Nephron progenitor cell (in vitro differentiated cells): ENCODE data around the gene LTB4R2.

Source experiments
- DNase-seq: peaks from one replicate; pipeline ENCODE4 v3.0.0; 2021
- H3K27ac Mint-ChIP-seq: 2 replicates; pipeline ENCODE4 v1.8.0; 2021; ENCODE audit warnings: mild to moderate bottlenecking, moderate library complexity, mixed read lengths
- H3K27me3 Mint-ChIP-seq: 2 replicates; pipeline ENCODE4 v1.8.0; 2021; ENCODE audit warnings: mild to moderate bottlenecking, low read depth, mixed read lengths; ENCODE audit not compliant: poor library complexity
- H3K36me3 Mint-ChIP-seq: 2 replicates; pipeline ENCODE4 v1.8.0; 2021; ENCODE audit warnings: low read depth, mixed read lengths
- H3K4me1 Mint-ChIP-seq: 2 replicates; pipeline ENCODE4 v1.8.0; 2021; ENCODE audit warnings: mixed read lengths
- H3K4me3 Mint-ChIP-seq: 2 replicates; pipeline ENCODE4 v1.8.0; 2021; ENCODE audit warnings: mild to moderate bottlenecking, moderate library complexity, mixed read lengths
- H3K9me3 Mint-ChIP-seq: 2 replicates; pipeline ENCODE4 v1.8.0; 2021; ENCODE audit warnings: mild to moderate bottlenecking, moderate library complexity, mixed read lengths
- TF ChIP-seq, protein P1 (sequence below): fragments of 200-600 bp; sonication (generic); IDR thresholded peaks from 2 replicates; pipeline ENCODE4 v1.5.0; 2021; ENCODE audit warnings: antibody characterized with exemption

LTB4R2 gene

DNA sequence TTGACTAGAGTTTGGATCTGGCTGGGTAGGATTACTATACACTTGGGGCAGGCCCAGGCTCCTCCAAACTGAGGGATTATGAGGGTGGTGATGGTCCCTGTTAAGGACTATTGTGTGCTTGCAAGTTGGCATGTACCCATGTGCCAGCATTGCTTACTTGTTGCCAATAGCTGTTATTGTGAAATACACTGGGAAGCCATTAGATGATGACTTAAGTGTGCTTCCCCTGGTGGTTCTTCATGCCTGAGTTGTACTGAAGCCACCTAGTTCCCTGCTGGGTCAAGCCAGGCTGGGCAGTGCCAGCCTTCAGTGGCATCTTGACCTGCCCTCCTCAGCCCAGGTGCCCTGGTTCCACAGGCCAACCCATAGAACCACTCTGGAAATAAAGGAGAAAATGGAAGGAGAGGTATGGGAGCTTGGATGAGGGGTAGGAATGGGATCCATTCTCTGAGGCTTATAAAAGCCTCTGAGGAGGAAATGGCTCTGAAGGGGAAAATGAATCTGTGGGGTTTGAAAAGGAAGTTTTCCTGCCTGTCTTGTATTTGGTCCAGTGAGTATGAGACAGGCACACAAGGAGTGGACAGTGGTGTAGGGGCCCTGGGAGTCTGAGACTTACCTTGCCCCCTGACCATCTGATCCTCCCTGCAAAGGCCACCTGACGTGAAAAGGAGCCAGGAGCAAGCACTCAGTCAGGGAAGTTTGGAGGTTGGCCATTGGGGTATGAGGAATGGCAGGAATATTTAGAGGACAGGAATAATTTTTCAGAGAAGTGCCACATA, 2.1 kb downstream of the LTB4R2 start:
- no peaks in the 10 kb centered on the region for H3K9me3 Mint-ChIP-seq
- TF ChIP-seq, protein P1, sequence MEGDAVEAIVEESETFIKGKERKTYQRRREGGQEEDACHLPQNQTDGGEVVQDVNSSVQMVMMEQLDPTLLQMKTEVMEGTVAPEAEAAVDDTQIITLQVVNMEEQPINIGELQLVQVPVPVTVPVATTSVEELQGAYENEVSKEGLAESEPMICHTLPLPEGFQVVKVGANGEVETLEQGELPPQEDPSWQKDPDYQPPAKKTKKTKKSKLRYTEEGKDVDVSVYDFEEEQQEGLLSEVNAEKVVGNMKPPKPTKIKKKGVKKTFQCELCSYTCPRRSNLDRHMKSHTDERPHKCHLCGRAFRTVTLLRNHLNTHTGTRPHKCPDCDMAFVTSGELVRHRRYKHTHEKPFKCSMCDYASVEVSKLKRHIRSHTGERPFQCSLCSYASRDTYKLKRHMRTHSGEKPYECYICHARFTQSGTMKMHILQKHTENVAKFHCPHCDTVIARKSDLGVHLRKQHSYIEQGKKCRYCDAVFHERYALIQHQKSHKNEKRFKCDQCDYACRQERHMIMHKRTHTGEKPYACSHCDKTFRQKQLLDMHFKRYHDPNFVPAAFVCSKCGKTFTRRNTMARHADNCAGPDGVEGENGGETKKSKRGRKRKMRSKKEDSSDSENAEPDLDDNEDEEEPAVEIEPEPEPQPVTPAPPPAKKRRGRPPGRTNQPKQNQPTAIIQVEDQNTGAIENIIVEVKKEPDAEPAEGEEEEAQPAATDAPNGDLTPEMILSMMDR = no peak
- H3K27me3 Mint-ChIP-seq = peaks cover 16% of the 10 kb centered on the region
- peaks cover 17% of the 10 kb centered on the region for H3K4me1 Mint-ChIP-seq
- no peak overlapping the region for H3K27ac Mint-ChIP-seq
- H3K36me3 Mint-ChIP-seq = peaks cover 12% of the 10 kb centered on the region
- DNase-seq = no peak
- no peak overlapping the region for H3K4me3 Mint-ChIP-seq

DNA sequence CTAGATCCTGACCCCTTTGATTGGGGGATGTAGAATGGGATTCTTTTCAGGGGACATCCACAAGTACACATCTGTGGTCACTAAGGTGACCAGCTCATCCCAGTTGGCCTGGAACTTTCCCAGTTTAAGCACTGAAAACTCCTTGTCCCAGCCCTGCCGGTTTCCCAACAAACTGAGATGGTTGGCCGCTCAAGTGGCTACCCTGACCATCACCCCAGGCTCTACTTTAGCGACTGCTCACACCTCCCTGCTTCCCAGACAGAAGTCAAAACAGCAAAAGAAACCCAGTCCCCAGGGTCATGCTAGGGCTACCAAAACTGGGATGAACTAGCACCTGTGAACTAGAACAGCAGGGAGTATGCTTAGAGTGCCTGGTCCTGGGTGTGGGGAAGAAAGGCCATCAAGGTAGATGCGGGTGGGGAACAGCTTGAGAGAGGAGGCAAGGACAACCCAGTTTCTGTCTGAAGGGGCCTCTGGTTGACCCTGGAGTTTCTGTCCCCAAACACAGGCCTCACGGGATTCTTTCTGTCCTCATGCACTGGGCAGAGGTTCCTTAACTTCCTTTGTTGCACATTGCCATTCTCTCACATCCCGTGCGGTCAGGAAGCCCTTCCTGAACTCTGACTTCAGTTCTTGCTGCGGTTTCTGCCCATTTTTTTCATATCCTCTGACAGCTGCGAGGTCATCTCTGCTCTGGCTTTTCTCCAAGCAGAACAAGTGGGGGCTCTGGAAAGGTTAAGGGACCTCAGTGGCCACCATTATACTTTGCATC, 3.0 kb downstream of the LTB4R2 start:
- Mint-ChIP-seq H3K36me3 (peaks cover 12% of the 10 kb centered on the region), H3K27me3 (peaks cover 19% of the 10 kb centered on the region), H3K4me3 (no peak overlapping the region), H3K27ac (peak overlapping the region; percentile 24), H3K9me3 (no peaks in the 10 kb centered on the region), H3K4me1 (peaks cover 15% of the 10 kb centered on the region)
- TF ChIP-seq, protein P1 = no peak
- no peak for DNase-seq

DNA sequence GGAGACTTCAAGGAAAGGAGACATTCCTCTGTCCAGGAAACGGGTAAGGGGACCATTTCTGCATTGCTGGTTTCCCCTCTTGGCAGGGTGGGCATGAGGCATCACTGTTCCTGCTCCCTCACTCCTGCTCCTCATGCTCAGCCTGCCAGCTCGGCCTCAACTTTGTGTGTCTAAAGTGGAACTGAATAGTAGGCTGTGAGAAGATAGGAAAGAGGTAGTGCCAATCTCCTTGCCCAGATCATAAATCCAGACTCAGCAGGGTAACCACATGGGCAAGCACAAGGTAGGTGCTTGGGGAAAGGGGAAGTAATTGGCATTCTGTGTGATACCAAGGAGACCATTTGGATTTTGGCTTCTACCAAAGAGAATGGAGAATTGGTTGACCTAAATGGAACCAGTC, 4.0 kb downstream of the LTB4R2 start:
- Mint-ChIP-seq H3K36me3 (peaks cover 10% of the 10 kb centered on the region), H3K4me1 (peaks cover 12% of the 10 kb centered on the region), H3K27me3 (peaks cover 29% of the 10 kb centered on the region), H3K27ac (no peak overlapping the region), H3K9me3 (no peaks in the 10 kb centered on the region), H3K4me3 (no peak overlapping the region)
- TF ChIP-seq, protein P1 = no peak
- no peak for DNase-seq

DNA sequence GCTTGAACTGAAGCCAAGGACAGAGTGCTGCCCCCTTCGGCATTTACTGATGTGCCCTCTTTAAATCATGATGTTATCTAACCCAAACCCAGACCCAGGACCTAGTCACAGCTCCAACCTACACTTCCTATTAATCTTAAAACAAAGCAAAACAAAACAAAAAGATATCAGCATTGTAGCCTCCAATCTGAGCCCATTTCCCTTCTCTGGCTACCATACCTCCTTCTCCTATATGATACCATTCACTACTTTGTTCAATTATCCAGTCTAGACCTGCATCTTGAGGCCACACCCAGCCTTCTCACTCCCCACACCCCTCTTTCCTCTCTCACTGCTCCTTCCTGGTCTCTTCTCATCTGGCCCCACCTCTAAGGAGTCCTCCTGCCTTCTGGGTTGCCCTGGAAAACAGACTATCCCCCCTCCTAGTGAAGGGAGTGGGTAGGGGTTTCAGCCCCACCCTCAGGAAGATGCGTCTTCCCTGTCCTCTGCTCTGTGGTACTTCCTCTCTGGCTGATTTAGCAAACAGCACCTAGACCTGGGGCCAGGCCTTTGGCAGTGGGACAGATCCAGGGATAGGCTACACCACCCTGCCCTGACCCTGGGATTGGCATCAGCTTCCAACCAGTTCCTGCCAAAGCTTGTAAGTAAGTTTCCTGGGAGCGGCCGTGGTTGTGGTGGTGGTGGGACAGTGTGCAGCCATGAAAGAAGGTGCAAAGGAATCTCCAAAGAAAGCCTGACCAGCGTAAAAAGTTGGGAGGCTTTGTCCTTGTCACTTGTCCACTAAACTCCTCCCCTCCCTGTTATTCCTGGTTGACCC, 4.6 kb downstream of the LTB4R2 start:
- Mint-ChIP-seq H3K4me3 (no peak overlapping the region), H3K27me3 (peaks cover 36% of the 10 kb centered on the region), H3K27ac (no peak overlapping the region), H3K36me3 (peaks cover 8% of the 10 kb centered on the region), H3K9me3 (no peaks in the 10 kb centered on the region), H3K4me1 (peaks cover 17% of the 10 kb centered on the region)
- no peak for DNase-seq
- TF ChIP-seq, protein P1 = no peak

DNA sequence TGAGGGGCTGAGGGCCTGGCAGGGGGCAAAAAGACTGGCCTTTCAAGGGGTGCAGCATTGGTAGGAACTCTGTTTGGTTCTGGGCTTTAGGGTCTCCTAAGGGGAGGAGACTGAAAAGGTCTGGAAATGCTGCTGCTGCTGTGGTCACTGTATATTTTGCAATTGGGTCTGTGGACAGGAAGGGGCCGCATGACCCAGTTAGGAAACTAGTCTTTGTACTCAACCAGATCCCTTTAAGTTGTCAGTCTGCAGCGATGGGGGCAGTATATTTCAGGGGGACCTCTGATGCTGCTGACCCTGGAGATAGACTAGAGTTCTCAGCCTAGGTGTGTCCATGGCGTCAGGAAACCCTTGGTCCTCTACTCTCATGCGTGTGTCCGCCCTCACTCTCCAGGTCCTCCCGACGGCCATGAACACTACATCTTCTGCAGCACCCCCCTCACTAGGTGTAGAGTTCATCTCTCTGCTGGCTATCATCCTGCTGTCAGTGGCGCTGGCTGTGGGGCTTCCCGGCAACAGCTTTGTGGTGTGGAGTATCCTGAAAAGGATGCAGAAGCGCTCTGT, 5.4 kb downstream of the LTB4R2 start:
- Mint-ChIP-seq H3K4me1 (peaks cover 24% of the 10 kb centered on the region), H3K27me3 (peaks cover 43% of the 10 kb centered on the region), H3K4me3 (no peak overlapping the region), H3K36me3 (peaks cover 5% of the 10 kb centered on the region), H3K27ac (peak overlapping the region; percentile 39), H3K9me3 (no peaks in the 10 kb centered on the region)
- DNase-seq = no peak
- TF ChIP-seq, protein P1 = no peak
